ENCODE results near the gene HECA.

Gene HECA, protein sequence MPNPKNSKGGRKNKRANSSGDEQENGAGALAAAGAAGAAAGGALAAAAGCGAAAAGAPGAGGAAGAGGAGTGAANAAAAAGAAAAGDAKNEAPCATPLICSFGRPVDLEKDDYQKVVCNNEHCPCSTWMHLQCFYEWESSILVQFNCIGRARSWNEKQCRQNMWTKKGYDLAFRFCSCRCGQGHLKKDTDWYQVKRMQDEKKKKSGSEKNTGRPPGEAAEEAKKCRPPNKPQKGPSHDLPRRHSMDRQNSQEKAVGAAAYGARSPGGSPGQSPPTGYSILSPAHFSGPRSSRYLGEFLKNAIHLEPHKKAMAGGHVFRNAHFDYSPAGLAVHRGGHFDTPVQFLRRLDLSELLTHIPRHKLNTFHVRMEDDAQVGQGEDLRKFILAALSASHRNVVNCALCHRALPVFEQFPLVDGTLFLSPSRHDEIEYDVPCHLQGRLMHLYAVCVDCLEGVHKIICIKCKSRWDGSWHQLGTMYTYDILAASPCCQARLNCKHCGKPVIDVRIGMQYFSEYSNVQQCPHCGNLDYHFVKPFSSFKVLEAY

DNA sequence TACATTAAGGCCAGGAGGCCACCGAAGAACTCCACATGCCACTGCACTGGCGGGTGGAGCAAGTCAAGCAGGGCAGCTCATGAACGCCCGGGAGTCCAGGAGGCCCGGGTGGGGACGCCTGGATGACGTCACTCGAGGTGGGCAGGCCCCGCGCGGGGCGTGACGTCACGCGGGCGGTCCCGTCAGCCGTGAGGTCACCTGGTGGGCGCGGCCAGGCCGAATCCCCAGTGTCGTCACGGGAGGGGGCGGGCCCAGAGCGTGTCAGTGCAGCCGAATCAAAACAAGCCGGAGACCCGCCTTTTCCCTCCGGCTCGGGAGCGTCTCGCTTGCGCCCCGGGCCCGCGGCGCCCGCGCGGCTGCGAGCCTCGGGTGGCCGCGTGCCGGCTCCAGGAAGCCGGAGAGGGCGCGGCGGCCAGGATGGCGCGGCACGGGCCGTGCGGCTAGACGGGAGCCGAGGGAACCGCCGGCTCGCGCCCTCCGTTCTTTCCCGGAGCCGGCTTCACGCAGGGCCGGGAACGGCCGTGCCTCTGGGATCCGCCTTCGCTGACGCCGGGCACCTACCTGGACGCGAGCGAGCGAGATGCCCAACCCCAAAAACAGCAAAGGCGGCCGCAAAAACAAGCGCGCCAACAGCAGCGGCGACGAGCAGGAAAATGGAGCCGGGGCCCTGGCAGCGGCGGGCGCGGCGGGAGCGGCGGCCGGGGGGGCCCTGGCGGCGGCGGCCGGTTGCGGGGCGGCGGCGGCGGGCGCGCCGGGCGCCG lies at the start of gene HECA:
HECA (plus strand) TSS at position 264 of the 761 bp plus-strand sequence; CDS start at position 581, 317 bp downstream.
- peaks cover 3 to 50% (median 36%) of the 10 kb centered on the region in 5 donors for H3K4me1 ChIP-seq (ENCODE audit: control insufficient read depth in 5 of 5, insufficient read depth in 5 of 5, low read length in 5 of 5)
- H3K9me3 ChIP-seq (ENCODE audit: control insufficient read depth in 5 of 5, low read length in 5 of 5) = no peaks in the 10 kb centered on the region
- H3K4me3 ChIP-seq (ENCODE audit: low read depth in 1 of 5, low read length in 5 of 5) = peak within 1 kb of the TSS; percentile 80 to 94 (median 86)
- peak within 1 kb of the TSS; percentile 68 to 89 (median 86) for H3K9ac ChIP-seq (ENCODE audit: low read length in 5 of 5)
- no peaks in the 10 kb centered on the region for H3K36me3 ChIP-seq (ENCODE audit: control insufficient read depth in 5 of 5, insufficient read depth in 5 of 5, low read length in 5 of 5)
- peak within 1 kb of the TSS; percentile 80 for H3K27ac ChIP-seq (ENCODE audit: low read depth, low read length)
- H3K27me3 ChIP-seq (ENCODE audit: control insufficient read depth in 5 of 5, insufficient read depth in 4 of 5, low read length in 5 of 5) = no peaks in the 10 kb centered on the region

DNA sequence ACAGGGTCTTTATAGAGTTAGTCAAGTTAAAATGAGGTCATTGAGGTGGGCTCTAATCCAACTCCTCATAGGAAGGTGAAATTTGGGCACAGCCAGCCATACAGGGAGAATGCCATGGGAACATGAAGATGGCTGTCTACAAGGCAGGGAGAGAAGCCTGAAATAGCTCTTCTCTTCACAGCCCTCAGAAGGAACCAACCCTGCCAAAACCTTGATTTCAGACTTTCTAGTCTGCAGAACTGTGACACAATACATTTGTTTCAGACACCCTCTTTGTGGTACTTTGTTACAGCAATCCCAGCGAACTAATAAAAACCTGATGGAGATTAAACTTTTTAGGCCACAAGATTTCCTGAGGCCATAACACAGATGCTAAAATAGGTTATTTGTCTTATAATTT lies 43.1 kb upstream of the HECA start:
- no peaks in the 10 kb centered on the region for H3K4me1 ChIP-seq (ENCODE audit: control insufficient read depth in 5 of 5, insufficient read depth in 5 of 5, low read length in 5 of 5)
- no peaks in the 10 kb centered on the region for H3K9me3 ChIP-seq (ENCODE audit: control insufficient read depth in 5 of 5, low read length in 5 of 5)
- H3K4me3 ChIP-seq (ENCODE audit: low read depth in 1 of 5, low read length in 5 of 5) = no peak overlapping the region
- H3K27me3 ChIP-seq (ENCODE audit: control insufficient read depth in 5 of 5, insufficient read depth in 4 of 5, low read length in 5 of 5) = no peaks in the 10 kb centered on the region
- no peak overlapping the region for H3K9ac ChIP-seq (ENCODE audit: low read length in 5 of 5)
- H3K27ac ChIP-seq (ENCODE audit: low read depth, low read length) = no peak overlapping the region
- no peaks in the 10 kb centered on the region for H3K36me3 ChIP-seq (ENCODE audit: control insufficient read depth in 5 of 5, insufficient read depth in 5 of 5, low read length in 5 of 5)

DNA sequence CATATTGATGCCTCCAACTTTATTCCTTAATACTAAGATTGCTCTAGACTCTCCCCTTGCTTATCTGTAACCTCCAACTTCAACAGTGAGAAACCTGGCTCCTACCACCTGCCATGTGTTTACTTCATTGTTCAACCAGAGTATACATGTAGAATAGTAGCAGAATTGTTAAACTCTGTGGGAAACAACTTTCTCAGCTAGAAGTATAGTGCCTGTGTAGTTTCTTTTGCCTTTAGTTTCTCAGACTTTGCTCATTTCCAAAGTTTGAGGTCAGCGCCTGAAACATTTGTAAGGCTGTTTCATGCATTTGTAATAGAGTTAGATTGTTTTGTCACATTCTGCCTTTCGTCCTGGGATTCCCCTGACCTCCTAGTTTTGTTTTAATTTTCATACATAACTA lies 34.9 kb upstream of the HECA start:
- Histone ChIP-seq H3K9ac (ENCODE audit: low read length in 5 of 5) (no peak overlapping the region), H3K27me3 (ENCODE audit: control insufficient read depth in 5 of 5, insufficient read depth in 4 of 5, low read length in 5 of 5) (no peaks in the 10 kb centered on the region), H3K4me3 (ENCODE audit: low read depth in 1 of 5, low read length in 5 of 5) (no peak overlapping the region), H3K36me3 (ENCODE audit: control insufficient read depth in 5 of 5, insufficient read depth in 5 of 5, low read length in 5 of 5) (no peaks in the 10 kb centered on the region), H3K27ac (ENCODE audit: low read depth, low read length) (no peak overlapping the region), H3K4me1 (ENCODE audit: control insufficient read depth in 5 of 5, insufficient read depth in 5 of 5, low read length in 5 of 5) (no peaks in the 10 kb centered on the region), H3K9me3 (ENCODE audit: control insufficient read depth in 5 of 5, low read length in 5 of 5) (peaks cover 0 to 4% (median 0%) of the 10 kb centered on the region in 5 donors)

DNA sequence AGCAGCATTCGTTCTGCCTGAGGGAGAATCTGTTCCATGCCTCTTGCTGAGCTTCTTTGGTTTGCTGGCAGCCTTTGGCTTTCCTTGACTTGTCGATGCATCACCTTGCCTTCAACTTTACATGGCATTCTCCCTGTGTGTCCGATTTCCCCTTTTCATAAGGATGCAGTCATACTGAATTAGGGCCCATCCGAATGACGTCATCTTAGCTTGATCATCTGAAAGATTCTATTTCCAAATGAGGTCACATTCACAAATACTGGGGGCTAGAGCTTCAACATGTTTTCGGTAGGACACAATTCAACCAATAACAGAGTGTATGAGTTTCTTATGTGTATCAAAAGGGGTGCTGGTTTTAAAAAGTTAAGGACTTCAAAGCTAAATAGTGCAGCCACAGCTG lies 27.8 kb upstream of the HECA start:
- Histone ChIP-seq H3K4me3 (ENCODE audit: low read depth in 1 of 5, low read length in 5 of 5) (no peak overlapping the region), H3K36me3 (ENCODE audit: control insufficient read depth in 5 of 5, insufficient read depth in 5 of 5, low read length in 5 of 5) (no peaks in the 10 kb centered on the region), H3K27me3 (ENCODE audit: control insufficient read depth in 5 of 5, insufficient read depth in 4 of 5, low read length in 5 of 5) (no peaks in the 10 kb centered on the region), H3K4me1 (ENCODE audit: control insufficient read depth in 5 of 5, insufficient read depth in 5 of 5, low read length in 5 of 5) (no peaks in the 10 kb centered on the region), H3K27ac (ENCODE audit: low read depth, low read length) (no peak overlapping the region), H3K9me3 (ENCODE audit: control insufficient read depth in 5 of 5, low read length in 5 of 5) (peaks cover 0 to 4% (median 0%) of the 10 kb centered on the region in 5 donors), H3K9ac (ENCODE audit: low read length in 5 of 5) (no peak overlapping the region)

DNA sequence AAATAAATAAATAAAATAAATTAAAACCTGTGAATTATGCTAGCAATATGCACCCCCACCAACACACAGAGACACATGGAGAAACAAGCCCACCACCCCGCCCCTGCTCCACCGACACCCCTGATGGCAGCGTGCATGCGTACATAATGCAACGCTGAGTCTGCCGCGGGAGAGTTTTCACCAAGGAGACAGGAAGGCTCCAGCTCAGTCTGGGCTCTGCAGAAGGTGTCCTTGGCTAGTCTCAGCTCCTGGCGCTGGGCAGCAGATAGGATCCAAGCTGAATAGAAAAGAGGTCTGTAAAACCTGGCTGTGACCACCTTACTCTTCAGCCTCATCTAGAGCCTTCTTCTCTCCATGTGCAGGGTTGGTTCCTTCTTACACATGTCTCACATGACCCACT lies 26.5 kb upstream of the HECA start:
- no peaks in the 10 kb centered on the region for H3K4me1 ChIP-seq (ENCODE audit: control insufficient read depth in 5 of 5, insufficient read depth in 5 of 5, low read length in 5 of 5)
- no peaks in the 10 kb centered on the region for H3K36me3 ChIP-seq (ENCODE audit: control insufficient read depth in 5 of 5, insufficient read depth in 5 of 5, low read length in 5 of 5)
- H3K9ac ChIP-seq (ENCODE audit: low read length in 5 of 5) = no peak overlapping the region
- H3K4me3 ChIP-seq (ENCODE audit: low read depth in 1 of 5, low read length in 5 of 5) = no peak overlapping the region
- peaks cover 0 to 4% (median 0%) of the 10 kb centered on the region in 5 donors for H3K9me3 ChIP-seq (ENCODE audit: control insufficient read depth in 5 of 5, low read length in 5 of 5)
- H3K27me3 ChIP-seq (ENCODE audit: control insufficient read depth in 5 of 5, insufficient read depth in 4 of 5, low read length in 5 of 5) = no peaks in the 10 kb centered on the region
- H3K27ac ChIP-seq (ENCODE audit: low read depth, low read length) = no peak overlapping the region

DNA sequence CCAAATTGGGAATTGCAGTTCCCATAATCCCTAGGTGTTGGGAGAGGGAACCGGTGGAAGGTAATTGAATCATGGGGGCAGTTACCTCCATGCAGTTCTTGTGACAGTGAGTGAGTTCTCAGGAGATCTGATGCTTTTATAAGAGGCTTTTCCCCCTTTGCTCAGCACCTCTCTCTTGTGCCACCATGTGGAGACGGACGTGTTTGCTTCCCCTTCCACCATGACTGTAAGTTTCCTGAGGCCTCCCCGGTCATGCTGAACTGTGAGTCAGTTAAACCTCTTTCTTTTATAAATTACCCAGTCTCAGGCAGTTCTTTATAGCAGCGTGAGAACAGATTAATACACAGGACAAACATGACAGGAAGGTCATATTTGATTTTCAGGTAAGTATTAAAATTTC lies 25.3 kb upstream of the HECA start:
- Histone ChIP-seq H3K27me3 (ENCODE audit: control insufficient read depth in 5 of 5, insufficient read depth in 4 of 5, low read length in 5 of 5) (no peaks in the 10 kb centered on the region), H3K9ac (ENCODE audit: low read length in 5 of 5) (no peak overlapping the region), H3K4me1 (ENCODE audit: control insufficient read depth in 5 of 5, insufficient read depth in 5 of 5, low read length in 5 of 5) (no peaks in the 10 kb centered on the region), H3K4me3 (ENCODE audit: low read depth in 1 of 5, low read length in 5 of 5) (no peak overlapping the region), H3K27ac (ENCODE audit: low read depth, low read length) (no peak overlapping the region), H3K36me3 (ENCODE audit: control insufficient read depth in 5 of 5, insufficient read depth in 5 of 5, low read length in 5 of 5) (no peaks in the 10 kb centered on the region), H3K9me3 (ENCODE audit: control insufficient read depth in 5 of 5, low read length in 5 of 5) (no peaks in the 10 kb centered on the region)

DNA sequence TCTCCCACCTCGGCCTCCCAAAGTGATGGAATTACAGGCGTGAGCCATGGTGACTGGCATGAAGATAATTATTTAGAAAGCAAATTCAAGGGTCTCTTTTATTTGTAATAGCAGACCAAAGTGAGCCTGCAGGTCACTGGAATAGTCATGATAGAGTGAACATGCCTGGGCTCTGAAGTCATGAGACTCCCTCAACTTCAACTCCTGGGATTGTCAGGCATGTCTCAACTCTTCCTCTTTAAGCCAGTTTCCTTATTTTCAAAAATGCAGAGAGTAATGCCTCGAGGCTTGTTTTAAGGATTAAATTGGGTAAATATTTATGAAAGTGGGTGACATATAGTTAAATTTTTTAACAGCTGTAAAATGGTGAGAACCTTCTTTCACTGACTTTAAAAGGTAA lies 22.7 kb upstream of the HECA start:
- Histone ChIP-seq H3K9me3 (ENCODE audit: control insufficient read depth in 5 of 5, low read length in 5 of 5) (no peaks in the 10 kb centered on the region), H3K27ac (ENCODE audit: low read depth, low read length) (no peak overlapping the region), H3K9ac (ENCODE audit: low read length in 5 of 5) (no peak overlapping the region), H3K4me1 (ENCODE audit: control insufficient read depth in 5 of 5, insufficient read depth in 5 of 5, low read length in 5 of 5) (peaks cover 0 to 3% (median 0%) of the 10 kb centered on the region in 5 donors), H3K27me3 (ENCODE audit: control insufficient read depth in 5 of 5, insufficient read depth in 4 of 5, low read length in 5 of 5) (no peaks in the 10 kb centered on the region), H3K36me3 (ENCODE audit: control insufficient read depth in 5 of 5, insufficient read depth in 5 of 5, low read length in 5 of 5) (no peaks in the 10 kb centered on the region), H3K4me3 (ENCODE audit: low read depth in 1 of 5, low read length in 5 of 5) (no peak overlapping the region)

DNA sequence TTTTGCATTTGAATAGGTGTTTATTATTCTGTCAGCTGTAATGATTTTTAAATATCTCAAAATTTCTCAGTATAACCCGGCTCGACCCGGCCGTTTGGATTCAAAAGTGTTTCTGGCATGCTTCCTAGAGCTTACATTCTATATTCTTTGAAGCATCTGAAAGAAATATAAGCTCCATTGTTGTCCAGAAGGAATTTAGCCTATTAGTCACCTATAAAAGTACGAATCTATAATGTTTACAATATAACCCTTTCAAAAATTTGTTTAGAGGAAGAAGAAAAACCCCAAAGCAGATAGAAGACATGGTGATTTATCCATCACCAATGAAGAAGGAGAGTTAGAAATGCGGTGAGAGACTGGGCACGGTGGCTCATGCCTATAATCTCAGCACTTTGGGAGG lies 22.3 kb upstream of the HECA start:
- Histone ChIP-seq H3K4me3 (ENCODE audit: low read depth in 1 of 5, low read length in 5 of 5) (no peak overlapping the region), H3K4me1 (ENCODE audit: control insufficient read depth in 5 of 5, insufficient read depth in 5 of 5, low read length in 5 of 5) (peaks cover 0 to 3% (median 0%) of the 10 kb centered on the region in 5 donors), H3K36me3 (ENCODE audit: control insufficient read depth in 5 of 5, insufficient read depth in 5 of 5, low read length in 5 of 5) (no peaks in the 10 kb centered on the region), H3K9me3 (ENCODE audit: control insufficient read depth in 5 of 5, low read length in 5 of 5) (no peaks in the 10 kb centered on the region), H3K27me3 (ENCODE audit: control insufficient read depth in 5 of 5, insufficient read depth in 4 of 5, low read length in 5 of 5) (no peaks in the 10 kb centered on the region), H3K27ac (ENCODE audit: low read depth, low read length) (no peak overlapping the region), H3K9ac (ENCODE audit: low read length in 5 of 5) (no peak overlapping the region)

DNA sequence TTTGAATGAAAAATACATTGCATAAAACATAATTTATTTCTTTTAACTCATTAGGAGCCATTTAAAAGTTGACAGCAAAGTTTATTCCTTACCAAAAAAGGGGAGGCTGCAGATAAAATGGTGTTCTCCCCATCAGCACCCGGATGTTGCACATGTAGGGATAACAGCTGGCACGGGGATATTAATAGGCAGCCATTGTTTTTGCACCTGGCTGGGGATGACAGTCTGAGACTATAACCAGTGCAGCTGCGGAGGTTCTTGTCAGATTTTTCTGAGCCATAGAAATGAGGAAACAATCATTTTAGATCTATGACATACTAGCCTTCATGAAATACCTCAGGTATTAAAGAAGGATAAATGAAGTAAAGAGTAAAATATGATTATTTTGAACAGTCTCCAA lies 20.1 kb upstream of the HECA start:
- peaks cover 2 to 5% (median 4%) of the 10 kb centered on the region in 5 donors for H3K9me3 ChIP-seq (ENCODE audit: control insufficient read depth in 5 of 5, low read length in 5 of 5)
- H3K36me3 ChIP-seq (ENCODE audit: control insufficient read depth in 5 of 5, insufficient read depth in 5 of 5, low read length in 5 of 5) = no peaks in the 10 kb centered on the region
- H3K27me3 ChIP-seq (ENCODE audit: control insufficient read depth in 5 of 5, insufficient read depth in 4 of 5, low read length in 5 of 5) = no peaks in the 10 kb centered on the region
- H3K27ac ChIP-seq (ENCODE audit: low read depth, low read length) = no peak overlapping the region
- no peak overlapping the region for H3K9ac ChIP-seq (ENCODE audit: low read length in 5 of 5)
- peaks cover 0 to 3% (median 0%) of the 10 kb centered on the region in 5 donors for H3K4me1 ChIP-seq (ENCODE audit: control insufficient read depth in 5 of 5, insufficient read depth in 5 of 5, low read length in 5 of 5)
- H3K4me3 ChIP-seq (ENCODE audit: low read depth in 1 of 5, low read length in 5 of 5) = no peak overlapping the region
